K562 (cell line): ENCODE measurements around the gene SNX27.

Source experiments
- BCLAF1 ChIP-seq, 2 experiments: fragments of 450-650 bp in 1 of 2; IDR thresholded peaks; 2 replicates each; pipeline ENCODE4 v1.6.1; 2011 to 2017; ENCODE audit warnings: low read depth in 2 of 2, antibody characterized with exemption in 1 of 2, borderline replicate concordance in 1 of 2, low read length in 1 of 2, mild to moderate bottlenecking in 1 of 2, mixed read lengths in 1 of 2; ENCODE audit not compliant: control insufficient read depth in 1 of 2
- HBP1 ChIP-seq: fragments of 450-650 bp; formaldehyde crosslinking; IDR thresholded peaks from 2 replicates; pipeline ENCODE4 v1.4.0; 2022; ENCODE audit warnings: missing genetic modification characterization

- TF ChIP-seq HBP1 (CRISPR knock-in tag), result no peak
- no peak for TF ChIP-seq BCLAF1 (IDR thresholded peaks at IDR 0.05; ENCODE audit: borderline replicate concordance in 1 of 2, control insufficient read depth in 1 of 2, low read depth in 2 of 2, low read length in 1 of 2)
Observed at GRCh38 chr1:151713874-151714273, 102.0 kb downstream of the SNX27 start.
